ENCODE data around the gene BABAM1.

GRCh38 chr19:17289489-17289888 lies 22.2 kb downstream of the BABAM1 start:
- TF ChIP-seq CTCF (conservative IDR thresholded peaks at IDR 0.05 in 1 of 2, IDR thresholded peaks at IDR 0.05 in 1 of 2; ENCODE audit: low read depth in 1 of 2, low read length in 2 of 2) (no peak), EZH2 (IDR thresholded peaks at IDR 0.05; ENCODE audit: low read length, missing control alignments) (no peak)
